Measurements from ENCODE around the gene CLDN7. TPM values are rescaled to one million over a fixed set of nuclear protein-coding genes. Genes with fewer than 3 reads are reported as not detected.

CLDN7 gene
- total RNA-seq, 1 experiment from 2014 or later = 177 TPM

DNA sequence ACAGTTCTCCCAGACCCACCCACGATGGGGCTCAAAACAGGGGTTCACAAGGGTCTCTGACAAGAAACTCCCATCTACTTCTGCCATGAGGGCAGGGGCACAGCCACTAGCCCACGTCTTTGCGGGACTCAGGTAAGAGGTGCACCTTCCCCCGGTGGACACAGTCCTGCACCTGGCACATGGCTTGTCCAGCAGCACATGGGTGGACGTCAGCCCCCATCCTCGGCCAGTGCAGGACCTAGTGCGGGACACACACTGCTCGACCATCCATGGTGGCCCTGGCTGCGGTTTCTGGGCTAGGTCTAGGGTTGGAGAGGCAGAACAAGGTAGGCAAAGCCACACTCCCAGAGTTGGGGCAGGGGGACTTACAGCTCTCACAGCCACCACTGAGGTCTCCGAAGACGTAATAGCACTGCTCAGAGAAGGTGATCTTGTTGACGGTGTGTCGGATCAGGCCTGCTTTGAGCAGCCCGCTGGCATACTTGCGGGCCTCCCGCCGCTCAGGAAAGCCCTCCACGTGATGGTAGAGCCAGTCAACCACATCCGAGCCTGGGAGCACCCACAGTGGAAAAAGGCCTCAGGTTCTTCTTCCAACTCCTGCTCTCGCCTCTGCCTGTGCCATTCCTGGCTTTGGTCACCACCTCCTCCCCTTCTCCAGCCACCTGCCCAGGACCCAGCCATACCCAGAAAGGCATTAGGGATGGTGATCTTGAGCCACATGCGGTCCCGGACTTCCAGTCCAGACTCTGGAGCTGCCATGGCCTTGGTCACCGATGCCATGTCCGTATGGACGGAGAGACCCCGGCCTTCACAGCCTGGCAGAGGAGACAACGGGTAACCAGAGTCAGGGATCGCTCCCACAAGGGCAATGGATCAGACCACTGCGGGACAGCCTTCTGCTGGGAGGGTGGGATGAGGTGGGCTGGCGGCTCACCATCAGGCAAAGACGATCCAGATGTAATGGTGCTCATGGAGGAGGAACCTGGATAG, 35.3 kb downstream of the CLDN7 start:
- Histone ChIP-seq H3K9ac (ENCODE audit: extremely low read depth, insufficient read length, low read length) (no peak overlapping the region), H4K5ac (ENCODE audit: insufficient read length, low read depth, low read length) (no peak overlapping the region), H3K4me1 (ENCODE audit: insufficient read depth, low read length) (no peaks in the 10 kb centered on the region), H3K4ac (ENCODE audit: low read depth, low read length) (no peak overlapping the region), H3K23me2 (ENCODE audit: insufficient read length, low read depth, low read length, poor library complexity, severe bottlenecking) (no peaks in the 10 kb centered on the region), H2BK20ac (ENCODE audit: low read depth, low read length, poor library complexity, severe bottlenecking) (no peak overlapping the region), H3K9me3 (ENCODE audit: control insufficient read depth, low read depth, low read length) (no peaks in the 10 kb centered on the region), H2AFZ (ENCODE audit: low read length) (no peak overlapping the region), H4K8ac (replicated peaks; ENCODE audit: insufficient read length, low read depth, low read length) (no peak overlapping the region), H2AK5ac (ENCODE audit: insufficient read length, low read length) (no peak overlapping the region), H3K18ac (ENCODE audit: insufficient read length, low read depth, low read length) (no peak overlapping the region), H2BK12ac (ENCODE audit: insufficient read length, low read depth, low read length) (no peak overlapping the region), H3K79me1 (ENCODE audit: insufficient read depth, low read depth, low read length, poor library complexity, severe bottlenecking) (peaks cover 7% of the 10 kb centered on the region), H3T11ph (ENCODE audit: low read length) (no peak overlapping the region), H3K14ac (ENCODE audit: insufficient read depth, low read length) (no peak overlapping the region), H2BK120ac (ENCODE audit: low read depth, low read length, poor library complexity, severe bottlenecking) (no peak overlapping the region), H3K27ac (ENCODE audit: insufficient read length, low read depth, low read length) (no peak overlapping the region), H2BK5ac (ENCODE audit: insufficient read length, low read length) (no peak overlapping the region), H2BK15ac (ENCODE audit: low read depth, low read length) (no peak overlapping the region), H3K56ac (ENCODE audit: insufficient read length, low read depth, low read length) (no peak overlapping the region), H3K79me2 (ENCODE audit: insufficient read depth, low read length) (peaks cover 3% of the 10 kb centered on the region; the same call in 1 of the 2 replicates), H3K23ac (ENCODE audit: insufficient read length, low read depth, low read length) (no peak overlapping the region), H3K27me3 (ENCODE audit: insufficient read depth, low read length) (no peaks in the 10 kb centered on the region), H3K4me2 (ENCODE audit: insufficient read depth, insufficient read length, low read length) (no peak overlapping the region), H4K20me1 (ENCODE audit: control insufficient read depth, insufficient read depth, insufficient read length) (no peaks in the 10 kb centered on the region), H4K91ac (ENCODE audit: insufficient read length, low read depth, low read length) (no peak overlapping the region)
- H3K36me3 Mint-ChIP-seq (ENCODE audit: insufficient read depth in 1 of 3, low read depth in 3 of 3) = peaks cover 37 to 82% (median 81%) of the 10 kb centered on the region in 3 experiments; a peak in 6 of 7 replicates
- TF ChIP-seq, protein P1, sequence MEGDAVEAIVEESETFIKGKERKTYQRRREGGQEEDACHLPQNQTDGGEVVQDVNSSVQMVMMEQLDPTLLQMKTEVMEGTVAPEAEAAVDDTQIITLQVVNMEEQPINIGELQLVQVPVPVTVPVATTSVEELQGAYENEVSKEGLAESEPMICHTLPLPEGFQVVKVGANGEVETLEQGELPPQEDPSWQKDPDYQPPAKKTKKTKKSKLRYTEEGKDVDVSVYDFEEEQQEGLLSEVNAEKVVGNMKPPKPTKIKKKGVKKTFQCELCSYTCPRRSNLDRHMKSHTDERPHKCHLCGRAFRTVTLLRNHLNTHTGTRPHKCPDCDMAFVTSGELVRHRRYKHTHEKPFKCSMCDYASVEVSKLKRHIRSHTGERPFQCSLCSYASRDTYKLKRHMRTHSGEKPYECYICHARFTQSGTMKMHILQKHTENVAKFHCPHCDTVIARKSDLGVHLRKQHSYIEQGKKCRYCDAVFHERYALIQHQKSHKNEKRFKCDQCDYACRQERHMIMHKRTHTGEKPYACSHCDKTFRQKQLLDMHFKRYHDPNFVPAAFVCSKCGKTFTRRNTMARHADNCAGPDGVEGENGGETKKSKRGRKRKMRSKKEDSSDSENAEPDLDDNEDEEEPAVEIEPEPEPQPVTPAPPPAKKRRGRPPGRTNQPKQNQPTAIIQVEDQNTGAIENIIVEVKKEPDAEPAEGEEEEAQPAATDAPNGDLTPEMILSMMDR (conservative IDR thresholded peaks at IDR 0.05) = no peak
- no peak for DNase-seq
- no peak overlapping the region for H3K27ac Mint-ChIP-seq
- no peaks in the 10 kb centered on the region; a peak in 1 of 5 replicates for H3K9me3 Mint-ChIP-seq
- peaks cover 4 to 7% of the 10 kb centered on the region in 2 experiments for H3K4me1 Mint-ChIP-seq
- peaks cover 1% of the 10 kb centered on the region; the same call in 1 of the 2 replicates for H3K27me3 Mint-ChIP-seq (ENCODE audit: low read depth)
- H3K4me3 Mint-ChIP-seq = no peak overlapping the region
- no CpG with 5 or more reads among the region's 31 CpGs for WGBS (ENCODE audit: extremely low coverage, insufficient read length, low lambda C conversion rate)

All from H9 (cell line).